Ectodermal cell (in vitro differentiated cells): Measurements from ENCODE around the gene USP2.
"Not testable (repeated sequence)": the region's sequence is repeated elsewhere in the genome, so short reads cannot be mapped to it uniquely, and the experiment has no call there.

Source experiments
- H3K27ac ChIP-seq: 2 replicates; pipeline ENCODE4 v1.7.0; 2013; ENCODE audit warnings: mild to moderate bottlenecking, low read depth, low read length; ENCODE audit not compliant: insufficient read depth, poor library complexity, severe bottlenecking
- H3K27me3 ChIP-seq: 2 replicates; pipeline ENCODE4 v1.7.0; 2013; ENCODE audit warnings: mild to moderate bottlenecking, low read length; ENCODE audit not compliant: insufficient read depth, control insufficient read depth, poor library complexity, severe bottlenecking
- H3K36me3 ChIP-seq: one replicate; pipeline ENCODE4 v1.7.0; 2013; ENCODE audit warnings: low read length; ENCODE audit not compliant: control insufficient read depth, insufficient read depth
- H3K4me1 ChIP-seq: one replicate; pipeline ENCODE4 v1.7.0; 2013; ENCODE audit warnings: low read length; ENCODE audit not compliant: control insufficient read depth, insufficient read depth
- H3K4me3 ChIP-seq: 2 replicates; pipeline ENCODE4 v1.7.0; 2013; ENCODE audit warnings: low read depth, low read length, control low read depth; ENCODE audit not compliant: insufficient read depth
- H3K9me3 ChIP-seq: 2 replicates; pipeline ENCODE4 v1.7.0; 2013; ENCODE audit warnings: mild to moderate bottlenecking, low read length, moderate library complexity; ENCODE audit not compliant: control insufficient read depth
- WGBS, 2 experiments: methylation state at CpG; one replicate each; pipeline ENCODE4 v1.1.7; 2013; ENCODE audit warnings: missing lambda C conversion rate in 2 of 2; 5-methylcytosine and 5-hydroxymethylcytosine counted together

Gene USP2

DNA sequence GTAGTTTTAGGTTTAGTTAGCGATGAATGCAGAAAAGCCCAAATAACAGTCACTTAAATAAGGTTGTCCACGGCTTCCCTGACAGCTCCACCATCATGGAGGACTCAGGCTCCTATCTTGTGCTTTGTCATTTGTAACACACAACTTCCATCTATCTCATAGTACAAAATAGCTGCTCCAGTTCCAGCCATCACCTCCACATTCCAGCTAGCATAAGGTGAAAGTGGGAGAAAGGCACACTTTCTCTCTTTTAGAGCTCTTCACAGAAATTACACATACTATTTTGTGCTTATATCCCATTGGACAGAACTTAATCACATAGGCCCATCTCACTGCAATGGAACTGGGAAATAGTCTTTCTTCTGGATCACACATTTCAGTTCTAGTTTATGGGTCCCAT is 32.8 kb upstream of the USP2 start:
- no peaks in the 10 kb centered on the region for H3K27me3 ChIP-seq
- H3K36me3 ChIP-seq, result peaks cover 2% of the 10 kb centered on the region
- no peaks in the 10 kb centered on the region for H3K4me1 ChIP-seq
- H3K4me3 ChIP-seq, result no peak overlapping the region
- WGBS, 2 experiments, result 94 to 98% methylated on average over 2 of the region's 2 CpGs
- no peaks in the 10 kb centered on the region for H3K9me3 ChIP-seq
- H3K27ac ChIP-seq, result no peak overlapping the region

DNA sequence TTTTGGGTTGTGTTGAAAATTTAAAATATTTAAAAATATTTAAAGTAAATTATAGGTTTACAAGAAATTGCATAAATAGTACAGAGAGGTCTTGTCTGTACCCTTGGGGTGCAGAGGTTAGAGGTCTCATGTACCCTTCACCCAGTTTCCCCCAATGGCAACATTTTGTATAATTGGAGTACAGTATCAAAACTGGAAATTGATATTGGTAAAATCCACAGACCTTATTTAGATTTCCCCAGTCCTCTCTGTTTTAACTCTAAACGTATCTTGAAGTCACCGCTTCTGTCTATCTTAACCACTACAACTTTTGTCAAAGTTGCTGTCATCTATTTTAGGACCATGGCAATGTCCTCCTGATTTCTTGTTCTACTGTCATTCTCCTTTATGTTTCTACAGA is 30.6 kb upstream of the USP2 start:
- Histone ChIP-seq H3K27me3 (no peaks in the 10 kb centered on the region), H3K9me3 (no peaks in the 10 kb centered on the region), H3K4me1 (no peaks in the 10 kb centered on the region), H3K4me3 (no peak overlapping the region), H3K27ac (no peak overlapping the region), H3K36me3 (no peaks in the 10 kb centered on the region)
- WGBS, 2 experiments, result 94 to 99% methylated on average over 2 of the region's 2 CpGs

DNA sequence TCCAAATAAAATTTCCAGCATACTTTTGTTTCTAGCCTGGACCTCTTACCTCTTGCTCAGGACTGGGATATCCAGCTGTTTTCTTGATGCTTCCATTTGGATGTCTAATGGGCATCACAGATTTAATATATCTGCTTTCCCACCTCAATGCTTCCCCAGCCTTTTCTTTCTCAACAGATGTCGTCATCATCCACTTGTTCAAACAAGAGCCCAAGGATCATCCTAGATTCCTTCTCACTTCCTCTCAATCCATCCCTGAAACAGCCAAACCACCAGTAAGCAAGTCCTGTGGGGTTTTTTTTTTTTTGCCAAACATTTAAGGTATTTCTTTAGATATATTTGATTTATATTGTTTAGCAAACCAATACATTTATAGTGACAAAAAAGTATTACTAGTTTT is 29.0 kb upstream of the USP2 start:
- Histone ChIP-seq H3K27ac (no peak overlapping the region), H3K4me1 (no peaks in the 10 kb centered on the region), H3K9me3 (no peaks in the 10 kb centered on the region), H3K4me3 (no peak overlapping the region), H3K36me3 (no peaks in the 10 kb centered on the region), H3K27me3 (no peaks in the 10 kb centered on the region)
- WGBS, 2 experiments, result 92 to 94% methylated on average over 1 of the region's 1 CpG

DNA sequence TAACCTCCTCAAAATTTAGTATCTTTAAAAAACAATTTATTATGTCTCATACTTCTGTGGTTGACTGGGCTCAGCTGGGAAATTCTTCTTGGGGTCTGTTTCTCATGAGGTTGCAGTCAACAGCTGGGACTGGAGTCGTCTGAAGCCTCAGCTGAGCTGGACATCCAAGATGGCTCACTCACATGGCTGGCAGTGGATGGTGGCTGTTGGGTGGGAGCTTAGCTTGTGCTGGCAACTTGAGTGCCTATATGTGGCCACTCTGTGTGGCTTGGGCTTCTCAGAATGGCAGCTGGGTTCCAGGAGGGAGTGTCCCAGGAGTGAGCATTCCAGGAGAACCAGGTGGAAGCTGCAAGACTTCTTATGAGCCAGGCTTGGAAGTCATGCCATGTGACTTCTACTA is 28.2 kb upstream of the USP2 start:
- no peak overlapping the region for H3K27ac ChIP-seq
- H3K4me3 ChIP-seq, result no peak overlapping the region
- no peaks in the 10 kb centered on the region for H3K9me3 ChIP-seq
- no peaks in the 10 kb centered on the region for H3K27me3 ChIP-seq
- H3K4me1 ChIP-seq, result no peaks in the 10 kb centered on the region
- WGBS, 2 experiments, result 79 to 96% methylated on average over 1 of the region's 1 CpG
- H3K36me3 ChIP-seq, result no peaks in the 10 kb centered on the region

DNA sequence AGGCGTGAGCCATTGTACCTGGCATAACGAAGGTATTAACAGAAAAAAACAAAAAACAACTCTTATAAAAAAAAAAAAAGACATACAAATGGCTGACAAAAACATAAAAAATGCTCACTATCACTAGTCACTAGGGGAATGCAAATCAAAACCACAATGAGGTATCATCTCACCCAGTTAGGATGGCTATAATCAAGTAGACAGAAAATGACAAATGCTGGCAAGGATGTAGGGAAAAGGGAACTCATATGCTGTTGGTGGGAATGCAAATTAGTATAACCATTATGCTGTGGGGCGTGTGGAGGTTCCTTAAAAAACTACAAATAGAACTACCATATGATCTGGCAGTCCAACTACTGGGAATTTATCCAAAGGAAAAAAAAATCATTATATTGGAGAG is 24.5 kb upstream of the USP2 start:
- no peaks in the 10 kb centered on the region for H3K4me1 ChIP-seq
- no peaks in the 10 kb centered on the region for H3K9me3 ChIP-seq
- no peaks in the 10 kb centered on the region for H3K27me3 ChIP-seq
- no peaks in the 10 kb centered on the region for H3K36me3 ChIP-seq
- no peak overlapping the region for H3K27ac ChIP-seq
- no peak overlapping the region for H3K4me3 ChIP-seq
- WGBS, 2 experiments, result 90 to 95% methylated on average over 3 of the region's 3 CpGs

DNA sequence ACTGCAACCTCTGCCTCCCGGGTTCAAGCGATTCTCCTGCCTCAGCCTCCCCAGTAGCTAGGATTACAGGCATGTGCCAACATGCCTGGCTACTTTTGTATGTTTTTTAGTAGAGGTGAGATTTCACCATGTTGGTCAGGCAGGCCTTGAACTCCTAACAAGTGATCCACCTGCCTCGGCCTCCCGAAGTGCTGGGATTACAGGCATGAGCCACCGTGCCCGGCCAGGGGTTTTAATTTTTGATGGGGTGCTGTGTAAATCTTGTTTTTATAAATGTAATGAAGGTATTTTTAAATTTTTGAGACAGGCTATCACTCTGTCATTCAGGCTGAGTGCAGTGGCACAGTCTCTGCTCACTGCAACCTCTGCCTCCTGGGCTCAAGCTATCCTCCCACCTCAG is 24.0 kb upstream of the USP2 start:
- 85 to 93% methylated on average over 6 of the region's 6 CpGs for WGBS, 2 experiments
- not testable (repeated sequence) for H3K36me3 ChIP-seq, H3K4me3 ChIP-seq, H3K4me1 ChIP-seq, H3K9me3 ChIP-seq, H3K27me3 ChIP-seq, H3K27ac ChIP-seq

DNA sequence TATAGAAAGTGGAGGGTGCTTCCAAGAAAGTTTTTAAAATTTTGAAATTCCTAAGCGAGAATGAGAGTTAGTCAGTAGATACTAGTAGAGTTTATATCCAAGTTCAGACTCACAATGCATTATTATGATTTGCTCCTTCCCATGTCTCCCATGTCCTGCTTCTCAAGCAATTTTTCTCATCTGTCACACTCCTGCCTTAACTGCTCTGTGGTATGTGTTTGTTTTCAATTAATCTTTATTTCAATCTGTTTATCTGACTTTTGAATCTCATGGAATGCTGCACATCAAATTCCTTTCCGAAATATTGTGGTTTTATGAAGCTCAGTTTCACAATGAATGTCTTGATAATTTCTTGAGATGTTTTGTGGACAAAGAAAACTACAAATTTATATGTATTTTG is 23.4 kb upstream of the USP2 start:
- Histone ChIP-seq H3K9me3 (no peaks in the 10 kb centered on the region), H3K27ac (no peak overlapping the region), H3K36me3 (no peaks in the 10 kb centered on the region), H3K4me1 (no peaks in the 10 kb centered on the region), H3K27me3 (no peaks in the 10 kb centered on the region), H3K4me3 (no peak overlapping the region)
- WGBS, 2 experiments, result 82 to 100% methylated on average over 2 of the region's 2 CpGs

DNA sequence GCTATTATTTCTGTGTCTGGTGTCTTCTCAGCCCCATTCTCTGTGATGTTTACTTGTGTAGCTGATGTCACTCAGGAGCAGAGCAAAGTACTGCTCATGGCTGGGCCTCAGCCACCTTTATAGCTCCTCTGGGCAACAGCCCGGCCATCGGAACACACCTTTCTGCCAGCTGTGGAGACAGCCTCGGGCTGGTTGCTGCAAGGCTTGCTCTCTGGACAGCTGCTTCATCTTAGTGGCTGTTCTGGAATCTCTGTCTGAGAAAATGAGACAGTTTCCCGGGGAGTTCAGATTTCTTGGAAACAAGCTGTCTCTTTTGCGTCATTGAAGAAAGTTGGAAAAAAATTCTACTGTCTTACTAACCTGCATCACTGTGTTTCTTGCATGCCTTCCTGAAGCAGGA is 21.5 kb upstream of the USP2 start:
- no peaks in the 10 kb centered on the region for H3K27me3 ChIP-seq
- no peak overlapping the region for H3K4me3 ChIP-seq
- no peaks in the 10 kb centered on the region for H3K36me3 ChIP-seq
- H3K4me1 ChIP-seq, result no peaks in the 10 kb centered on the region
- no peak overlapping the region for H3K27ac ChIP-seq
- no peaks in the 10 kb centered on the region for H3K9me3 ChIP-seq
- WGBS, 2 experiments, result 94 to 97% methylated on average over 5 of the region's 5 CpGs

DNA sequence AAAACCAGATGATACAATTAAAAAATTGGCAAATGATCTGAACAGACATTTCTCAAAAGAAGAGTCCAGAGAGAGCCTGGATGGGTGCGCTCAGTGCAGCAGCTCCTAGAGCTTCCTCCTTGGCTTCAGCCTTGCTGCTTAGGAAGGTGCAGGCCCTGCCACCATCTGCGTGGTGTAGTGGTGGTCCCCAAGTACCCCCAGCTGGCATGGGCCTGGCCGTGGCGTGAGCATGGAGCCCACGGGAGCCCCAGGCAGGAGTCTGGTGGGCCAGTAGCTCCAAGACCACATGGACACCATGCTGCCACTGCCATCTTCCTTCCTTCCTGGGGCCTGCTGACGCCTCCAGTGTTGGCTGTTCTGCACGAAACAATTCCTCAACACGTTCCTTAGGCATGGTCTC is 21.0 kb upstream of the USP2 start:
- Histone ChIP-seq H3K36me3 (no peaks in the 10 kb centered on the region), H3K9me3 (no peaks in the 10 kb centered on the region), H3K4me3 (no peak overlapping the region), H3K27me3 (no peaks in the 10 kb centered on the region), H3K27ac (no peak overlapping the region), H3K4me1 (no peaks in the 10 kb centered on the region)
- 94% methylated on average over 8 of the region's 8 CpGs for WGBS, 2 experiments

DNA sequence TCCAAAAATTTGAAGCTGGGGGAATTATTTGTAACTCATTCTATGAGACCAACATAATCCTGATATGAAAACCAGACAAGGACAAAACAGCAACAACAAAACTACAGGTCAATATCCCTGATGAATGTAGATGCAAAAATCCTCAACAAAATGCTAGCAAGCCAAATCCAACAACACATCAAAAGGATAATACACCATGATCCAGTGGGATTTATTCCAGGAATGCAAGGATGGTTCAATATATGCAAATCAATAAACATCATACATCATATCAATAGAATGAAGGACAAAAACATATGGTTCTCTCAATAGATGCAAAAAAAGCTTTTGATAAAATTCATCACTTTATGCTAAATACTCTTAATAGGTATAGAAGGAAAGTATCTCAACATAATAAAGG is 19.4 kb upstream of the USP2 start:
- Histone ChIP-seq H3K27me3 (no peaks in the 10 kb centered on the region), H3K27ac (no peak overlapping the region), H3K4me3 (no peak overlapping the region), H3K9me3 (no peaks in the 10 kb centered on the region), H3K36me3 (no peaks in the 10 kb centered on the region), H3K4me1 (no peaks in the 10 kb centered on the region)

DNA sequence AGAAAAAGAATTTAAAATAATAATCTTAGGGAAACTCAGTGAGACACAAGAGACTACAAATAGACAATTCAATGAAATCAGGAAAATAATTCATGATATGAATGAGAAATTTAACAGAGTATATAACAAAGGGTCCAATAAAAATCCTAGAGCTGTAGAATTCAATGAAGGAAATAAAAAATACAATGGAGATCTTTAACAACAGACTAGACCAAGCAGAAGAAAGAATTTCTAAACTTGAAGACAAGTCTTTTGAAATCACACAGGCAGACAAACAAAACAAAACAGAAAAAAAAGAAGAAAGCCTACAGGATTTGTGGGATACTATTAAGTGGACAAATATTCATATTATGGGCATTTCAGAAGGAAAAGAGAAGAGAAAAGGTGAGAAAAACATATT is 16.2 kb upstream of the USP2 start:
- Histone ChIP-seq H3K27ac (no peak overlapping the region), H3K4me3 (no peak overlapping the region), H3K9me3 (no peaks in the 10 kb centered on the region), H3K4me1 (no peaks in the 10 kb centered on the region), H3K36me3 (no peaks in the 10 kb centered on the region), H3K27me3 (no peaks in the 10 kb centered on the region)
